ENCODE results near the gene MEX3C. TPM values are rescaled to one million over a fixed set of nuclear protein-coding genes. Genes with fewer than 3 reads are reported as not detected.

MEX3C gene
- total and polyA plus RNA-seq, 4 donors = 7.6 to 31.7 (median 21.0) TPM

- H3K36me3 ChIP-seq (ENCODE audit: control insufficient read depth in 1 of 2, insufficient read depth in 2 of 2, low read length in 1 of 2) = no peaks in the 10 kb centered on the region
- H3K27ac ChIP-seq (ENCODE audit: low read depth in 1 of 2, low read length in 2 of 2) = no peak overlapping the region
- ATAC-seq (ENCODE audit: low FRiP score) (no peak), DNase-seq (no peak)
- peaks cover 0 to 3% of the 10 kb centered on the region in 2 donors for H3K4me1 ChIP-seq (ENCODE audit: control insufficient read depth in 1 of 2, insufficient read depth in 2 of 2, low read length in 2 of 2)
- no peaks in the 10 kb centered on the region for H3K27me3 ChIP-seq (ENCODE audit: control insufficient read depth in 1 of 2, insufficient read depth in 2 of 2, low read length in 1 of 2)
- no peak overlapping the region for H3K4me3 ChIP-seq (ENCODE audit: low read length in 2 of 2)
- no peaks in the 10 kb centered on the region for H3K9me3 ChIP-seq (ENCODE audit: control insufficient read depth, low read length)
- intact Hi-C loops (cut with DNase I) = no loop called here
- WGBS, 2 donors = 98 to 100% methylated on average over 1 of the region's 1 CpG
These were observed 13.4 kb downstream of the MEX3C start for GRCh38 chr18:51184091-51184457.

DNA sequence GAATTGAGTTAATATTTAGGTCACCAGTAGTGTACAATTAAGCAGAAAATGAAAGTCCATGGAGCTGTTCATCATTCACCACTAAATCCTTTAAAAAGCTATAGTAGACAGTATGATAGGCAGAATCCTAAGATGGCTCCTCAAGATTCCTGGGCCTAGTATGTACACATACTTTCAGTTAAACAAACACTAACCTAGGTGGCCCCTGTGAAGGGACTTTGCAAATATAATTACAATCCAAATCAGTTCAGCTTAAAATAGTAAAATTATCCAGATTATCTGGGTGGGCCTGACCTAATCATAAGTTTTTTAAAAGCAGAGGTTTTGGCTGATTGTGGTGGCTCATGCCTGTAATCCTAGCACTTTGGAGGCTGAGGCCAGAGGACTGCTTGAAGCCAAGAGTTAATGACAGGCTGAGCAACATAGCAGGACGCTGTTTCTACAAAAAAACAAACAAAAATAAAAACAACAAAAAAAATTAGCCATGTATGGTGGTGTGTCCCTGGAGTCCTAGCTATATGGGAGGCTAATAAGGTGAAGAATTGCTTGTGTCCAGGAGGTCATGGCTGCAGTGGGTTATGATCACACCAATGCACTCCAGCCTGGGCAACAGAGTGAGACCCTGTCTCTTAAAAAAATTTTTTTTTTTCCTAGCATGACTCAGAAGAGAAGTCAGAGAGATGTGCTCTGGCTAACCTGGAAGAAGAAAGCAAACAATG lies 13.9 kb downstream of the MEX3C start:
- no peaks in the 10 kb centered on the region for H3K9me3 ChIP-seq (ENCODE audit: control insufficient read depth, low read length)
- H3K27me3 ChIP-seq (ENCODE audit: control insufficient read depth in 1 of 2, insufficient read depth in 2 of 2, low read length in 1 of 2) = no peaks in the 10 kb centered on the region
- H3K4me1 ChIP-seq (ENCODE audit: control insufficient read depth in 1 of 2, insufficient read depth in 2 of 2, low read length in 2 of 2) = peaks cover 0 to 3% of the 10 kb centered on the region in 2 donors
- intact Hi-C loops (cut with DNase I) = no loop called here
- no peak overlapping the region for H3K27ac ChIP-seq (ENCODE audit: low read depth in 1 of 2, low read length in 2 of 2)
- no peak overlapping the region for H3K4me3 ChIP-seq (ENCODE audit: low read length in 2 of 2)
- no peak for DNase-seq
- H3K36me3 ChIP-seq (ENCODE audit: control insufficient read depth in 1 of 2, insufficient read depth in 2 of 2, low read length in 1 of 2) = no peaks in the 10 kb centered on the region
- no peak for ATAC-seq (ENCODE audit: low FRiP score)
- 79 to 84% methylated on average over 1 of the region's 1 CpG for WGBS, 2 donors

DNA sequence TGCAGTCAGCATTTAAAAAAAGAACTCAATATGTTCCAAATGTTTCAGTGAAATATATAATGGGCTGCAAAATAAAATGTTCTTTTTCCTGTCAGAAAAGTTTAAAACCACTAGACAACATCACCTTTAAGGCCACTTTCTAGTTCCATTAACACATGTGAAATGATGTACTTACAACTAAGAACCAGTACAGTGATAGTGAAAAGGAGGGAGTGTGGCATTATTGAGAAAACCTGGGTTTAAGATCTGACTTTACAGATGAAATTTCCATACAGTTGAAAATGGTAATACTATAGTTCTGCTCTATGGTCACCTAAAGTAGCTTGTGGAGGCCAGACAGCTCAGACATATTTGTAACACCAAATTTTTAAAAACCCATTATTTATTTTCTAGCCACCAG lies 14.7 kb downstream of the MEX3C start:
- DNase-seq (no peak), ATAC-seq (ENCODE audit: low FRiP score) (no peak)
- peaks cover 0 to 3% of the 10 kb centered on the region in 2 donors for H3K4me1 ChIP-seq (ENCODE audit: control insufficient read depth in 1 of 2, insufficient read depth in 2 of 2, low read length in 2 of 2)
- H3K36me3 ChIP-seq (ENCODE audit: control insufficient read depth in 1 of 2, insufficient read depth in 2 of 2, low read length in 1 of 2) = no peaks in the 10 kb centered on the region
- no peaks in the 10 kb centered on the region for H3K27me3 ChIP-seq (ENCODE audit: control insufficient read depth in 1 of 2, insufficient read depth in 2 of 2, low read length in 1 of 2)
- no peak overlapping the region for H3K27ac ChIP-seq (ENCODE audit: low read depth in 1 of 2, low read length in 2 of 2)
- intact Hi-C loops (cut with DNase I) = no loop called here
- no peaks in the 10 kb centered on the region for H3K9me3 ChIP-seq (ENCODE audit: control insufficient read depth, low read length)
- no peak overlapping the region for H3K4me3 ChIP-seq (ENCODE audit: low read length in 2 of 2)

GRCh38 chr18:51171625-51172259 lies 25.7 kb downstream of the MEX3C start:
- ATAC-seq (ENCODE audit: low FRiP score) = no peak
- Histone ChIP-seq H3K27me3 (ENCODE audit: control insufficient read depth in 1 of 2, insufficient read depth in 2 of 2, low read length in 1 of 2) (no peaks in the 10 kb centered on the region), H3K36me3 (ENCODE audit: control insufficient read depth in 1 of 2, insufficient read depth in 2 of 2, low read length in 1 of 2) (peaks cover 0 to 5% of the 10 kb centered on the region in 2 donors), H3K9me3 (ENCODE audit: control insufficient read depth, low read length) (no peaks in the 10 kb centered on the region), H3K4me3 (ENCODE audit: low read length in 2 of 2) (no peak overlapping the region), H3K27ac (ENCODE audit: low read depth in 1 of 2, low read length in 2 of 2) (no peak overlapping the region), H3K4me1 (ENCODE audit: control insufficient read depth in 1 of 2, insufficient read depth in 2 of 2, low read length in 2 of 2) (no peaks in the 10 kb centered on the region)
- intact Hi-C loops (cut with DNase I) = no loop called here
- DNase-seq = no peak
- 86 to 91% methylated on average over 1 of the region's 1 CpG for WGBS, 2 donors

- DNase-seq = no peak
- 98 to 99% methylated on average over 3 of the region's 3 CpGs for WGBS, 2 donors
- no peak overlapping the region for H3K27ac ChIP-seq (ENCODE audit: low read depth in 1 of 2, low read length in 2 of 2)
- H3K9me3 ChIP-seq (ENCODE audit: control insufficient read depth, low read length) = no peaks in the 10 kb centered on the region
- no peaks in the 10 kb centered on the region for H3K4me1 ChIP-seq (ENCODE audit: control insufficient read depth in 1 of 2, insufficient read depth in 2 of 2, low read length in 2 of 2)
- H3K27me3 ChIP-seq (ENCODE audit: control insufficient read depth in 1 of 2, insufficient read depth in 2 of 2, low read length in 1 of 2) = no peaks in the 10 kb centered on the region
- H3K4me3 ChIP-seq (ENCODE audit: low read length in 2 of 2) = no peak overlapping the region
- H3K36me3 ChIP-seq (ENCODE audit: control insufficient read depth in 1 of 2, insufficient read depth in 2 of 2, low read length in 1 of 2) = peaks cover 0 to 2% of the 10 kb centered on the region in 2 donors
- intact Hi-C loops (cut with DNase I) = no loop called here
- no peak for ATAC-seq (ENCODE audit: low FRiP score)
These were observed 26.3 kb downstream of the MEX3C start for GRCh38 chr18:51171223-51171622.

DNA sequence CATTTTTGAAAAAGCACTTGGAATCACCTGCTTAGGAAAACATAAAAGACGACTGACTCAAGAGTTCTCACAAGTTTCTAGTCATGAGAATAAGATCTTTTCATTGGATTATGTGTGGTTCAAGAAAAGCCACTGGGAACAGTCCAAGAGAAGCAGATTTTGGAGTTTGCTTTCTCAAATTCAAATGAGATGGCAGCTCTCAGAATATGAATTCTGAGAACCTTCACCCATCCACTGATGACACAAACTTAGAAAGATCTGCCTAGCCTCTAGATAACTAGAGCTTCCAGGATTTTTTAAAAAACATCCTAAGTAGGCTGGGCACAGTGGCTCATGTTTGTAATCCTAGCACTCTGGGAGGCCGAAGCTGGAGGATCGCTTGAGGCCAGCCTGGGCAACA lies 26.8 kb downstream of the MEX3C start:
- Histone ChIP-seq H3K27ac (ENCODE audit: low read depth in 1 of 2, low read length in 2 of 2) (no peak overlapping the region), H3K4me1 (ENCODE audit: control insufficient read depth in 1 of 2, insufficient read depth in 2 of 2, low read length in 2 of 2) (no peaks in the 10 kb centered on the region), H3K36me3 (ENCODE audit: control insufficient read depth in 1 of 2, insufficient read depth in 2 of 2, low read length in 1 of 2) (peaks cover 0 to 2% of the 10 kb centered on the region in 2 donors), H3K4me3 (ENCODE audit: low read length in 2 of 2) (no peak overlapping the region), H3K9me3 (ENCODE audit: control insufficient read depth, low read length) (no peaks in the 10 kb centered on the region), H3K27me3 (ENCODE audit: control insufficient read depth in 1 of 2, insufficient read depth in 2 of 2, low read length in 1 of 2) (no peaks in the 10 kb centered on the region)
- no peak for ATAC-seq (ENCODE audit: low FRiP score)
- intact Hi-C loops (cut with DNase I) = no loop called here
- 72 to 74% methylated on average over 3 of the region's 3 CpGs for WGBS, 2 donors
- DNase-seq = no peak

- intact Hi-C loops (cut with DNase I) = no loop called here
- no peaks in the 10 kb centered on the region for H3K9me3 ChIP-seq (ENCODE audit: control insufficient read depth, low read length)
These were observed 27.8 kb downstream of the MEX3C start for GRCh38 chr18:51169731-51170130.

DNA sequence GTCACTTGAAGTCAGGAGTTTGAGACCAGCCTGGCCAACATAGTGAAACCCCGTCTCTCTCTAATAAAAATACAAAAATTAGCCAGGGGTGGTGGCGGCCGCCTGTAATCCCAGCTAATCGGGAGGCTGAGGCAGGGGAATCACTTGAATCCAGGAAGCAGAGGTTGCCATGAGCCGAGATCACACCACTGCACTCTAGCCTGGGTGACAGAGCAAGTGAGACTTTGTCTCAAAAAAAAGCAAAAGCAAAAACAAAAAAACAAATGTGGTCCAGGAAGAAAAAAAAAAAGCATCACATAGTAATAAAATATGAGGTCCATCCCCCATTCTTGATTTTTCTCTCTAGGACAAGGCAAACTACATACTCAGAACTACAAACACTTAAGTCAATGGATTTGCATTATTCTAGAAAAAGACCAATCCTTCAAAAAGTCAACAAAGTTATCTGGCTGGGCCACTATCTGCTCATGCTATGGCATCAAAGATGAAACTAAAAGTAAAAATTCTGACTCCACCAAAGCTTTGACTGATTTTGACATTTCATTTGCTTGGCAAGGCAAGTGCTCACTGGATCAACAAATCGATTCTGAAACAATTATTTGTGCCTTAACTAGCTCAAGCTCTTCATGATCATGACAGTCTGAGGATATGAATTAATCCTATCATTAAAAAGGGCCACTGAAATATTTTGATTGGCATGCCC lies 28.4 kb downstream of the MEX3C start:
- H3K27ac ChIP-seq (ENCODE audit: low read depth in 1 of 2, low read length in 2 of 2) = no peak overlapping the region
- H3K27me3 ChIP-seq (ENCODE audit: control insufficient read depth in 1 of 2, insufficient read depth in 2 of 2, low read length in 1 of 2) = no peaks in the 10 kb centered on the region
- intact Hi-C loops (cut with DNase I) = no loop called here
- ATAC-seq (ENCODE audit: low FRiP score) (no peak), DNase-seq (no peak)
- H3K9me3 ChIP-seq (ENCODE audit: control insufficient read depth, low read length) = no peaks in the 10 kb centered on the region
- H3K4me3 ChIP-seq (ENCODE audit: low read length in 2 of 2) = no peak overlapping the region
- 90 to 92% methylated on average over 6 of the region's 6 CpGs for WGBS, 2 donors
- no peaks in the 10 kb centered on the region for H3K36me3 ChIP-seq (ENCODE audit: control insufficient read depth in 1 of 2, insufficient read depth in 2 of 2, low read length in 1 of 2)
- peaks cover 0 to 4% of the 10 kb centered on the region in 2 donors for H3K4me1 ChIP-seq (ENCODE audit: control insufficient read depth in 1 of 2, insufficient read depth in 2 of 2, low read length in 2 of 2)

More at GRCh38 chr18:51169731-51170130, 27.8 kb downstream of the MEX3C start:
- DNase-seq (no peak), ATAC-seq (ENCODE audit: low FRiP score) (no peak)
- H3K4me1 ChIP-seq (ENCODE audit: control insufficient read depth in 1 of 2, insufficient read depth in 2 of 2, low read length in 2 of 2) = no peaks in the 10 kb centered on the region
- no peaks in the 10 kb centered on the region for H3K27me3 ChIP-seq (ENCODE audit: control insufficient read depth in 1 of 2, insufficient read depth in 2 of 2, low read length in 1 of 2)
- no peak overlapping the region for H3K27ac ChIP-seq (ENCODE audit: low read depth in 1 of 2, low read length in 2 of 2)
- H3K36me3 ChIP-seq (ENCODE audit: control insufficient read depth in 1 of 2, insufficient read depth in 2 of 2, low read length in 1 of 2) = no peaks in the 10 kb centered on the region
- no peak overlapping the region for H3K4me3 ChIP-seq (ENCODE audit: low read length in 2 of 2)

All from aorta (tissue), 5 donors.